Gastroesophageal sphincter (tissue), 4 donors: ENCODE data around the gene RELL1. TPM values are rescaled to one million over a fixed set of nuclear protein-coding genes. Genes with fewer than 3 reads are reported as not detected.

ENCODE experiments used
- ATAC-seq: fragments of 150-250 bp; one replicate; pipeline ENCODE4 v1.9.1; 2016; ENCODE audit warnings: mild to moderate bottlenecking, moderate library complexity
- H3K27ac ChIP-seq, 4 donors: fragments of 200-600 bp; sonication (generic) in 3 of 4; 1 replicate in 3 of 4; 2 replicates in 1 of 4; pipeline ENCODE4 v1.5.1; 2016 to 2019
- H3K27me3 ChIP-seq: fragments of 200-600 bp; sonication (generic); one replicate; pipeline ENCODE4 v1.5.1; 2019
- H3K36me3 ChIP-seq, 2 donors: fragments of 200-600 bp; sonication (generic); one replicate each; pipeline ENCODE4 v1.5.1; 2019; ENCODE audit warnings: control low read depth in 1 of 2
- H3K4me1 ChIP-seq, 3 donors: fragments of 200-600 bp; sonication (generic); 1 replicate in 2 of 3; 2 replicates in 1 of 3; pipeline ENCODE4 v1.5.1; 2016 to 2019; ENCODE audit warnings: control low read depth in 2 of 3
- H3K4me3 ChIP-seq, 2 donors: fragments of 200-600 bp; sonication (generic); one replicate each; pipeline ENCODE4 v1.5.1; 2019; ENCODE audit warnings: mild to moderate bottlenecking in 1 of 2, moderate library complexity in 1 of 2
- H3K9me3 ChIP-seq, 3 donors: fragments of 200-600 bp; sonication (generic); one replicate each; pipeline ENCODE4 v1.5.1; 2017 to 2019; ENCODE audit warnings: control low read depth in 2 of 3
- CTCF ChIP-seq, 4 experiments: fragments of 200-600 bp in 2 of 4; fragments of 450-650 bp in 2 of 4; sonication (generic) in 1 of 4; IDR thresholded peaks; one replicate each; pipeline ENCODE4 v1.5.1; 2017 to 2019; ENCODE audit warnings: antibody characterized with exemption in 4 of 4, mild to moderate bottlenecking in 2 of 4, moderate library complexity in 2 of 4
- EP300 ChIP-seq: sonication (generic); formaldehyde crosslinking; IDR thresholded peaks from one replicate; pipeline ENCODE4 v1.6.1; 2017; ENCODE audit warnings: antibody characterized with exemption, mild to moderate bottlenecking
- POLR2A ChIP-seq, 2 donors: fragments of 450-650 bp; IDR thresholded peaks; one replicate each; pipeline ENCODE4 v1.6.1; 2017; ENCODE audit warnings: antibody characterized with exemption in 2 of 2, mild to moderate bottlenecking in 2 of 2, moderate library complexity in 1 of 2
- POLR2AphosphoS5 ChIP-seq: sonication (generic); formaldehyde crosslinking; IDR thresholded peaks from one replicate; pipeline ENCODE4 v1.6.1; 2017; ENCODE audit warnings: antibody characterized with exemption
- WGBS, 2 donors: methylation state at CpG; one replicate each; pipeline ENCODE4 v1.1.5; 2018; ENCODE audit warnings: low coverage in 1 of 2; 5-methylcytosine and 5-hydroxymethylcytosine counted together
- total RNA-seq, 4 donors: library from RNA; depleted of rRNA; stranded (reverse); fragments of >200 nt; gene quantifications; one replicate each; pipeline ENCODE4 v1.1.0, GENCODE V29; 2016

RELL1 gene
- total RNA-seq, 4 donors from 2014 or later: 61.0 to 96.7 (median 69.3) TPM

GRCh38 chr4:37667197-37668100 lies 18.7 kb downstream of the RELL1 start:
- 71 to 75% methylated on average over 2 of the region's 2 CpGs for WGBS, 2 donors

GRCh38 chr4:37666625-37667071 lies 19.5 kb downstream of the RELL1 start:
- TF ChIP-seq CTCF (IDR thresholded peaks at IDR 0.05): peak in 2 of 4 experiments; percentile 25 to 39
- peak; percentile 93 for TF ChIP-seq POLR2AphosphoS5
- no peak for TF ChIP-seq POLR2A (IDR thresholded peaks at IDR 0.05)
- TF ChIP-seq EP300: no peak
- peak; percentile 67 for ATAC-seq

More at GRCh38 chr4:37667197-37668100, 18.7 kb downstream of the RELL1 start:
- H3K9me3 ChIP-seq: no peaks in the 10 kb centered on the region
- no peaks in the 10 kb centered on the region for H3K27me3 ChIP-seq
- peak overlapping the region; percentile 32 to 70 (median 62) for H3K27ac ChIP-seq
- ATAC-seq: no peak
- TF ChIP-seq EP300: no peak
- no peak for TF ChIP-seq CTCF (IDR thresholded peaks at IDR 0.05)
- no peak for TF ChIP-seq POLR2A (IDR thresholded peaks at IDR 0.05)
- no peak for TF ChIP-seq POLR2AphosphoS5
- no peak overlapping the region for H3K4me3 ChIP-seq
- H3K4me1 ChIP-seq: peaks cover 9 to 56% (median 34%) of the 10 kb centered on the region in 3 donors
- H3K36me3 ChIP-seq: no peaks in the 10 kb centered on the region

GRCh38 chr4:37665333-37666320 lies 20.5 kb downstream of the RELL1 start:
- no peaks in the 10 kb centered on the region for H3K36me3 ChIP-seq
- H3K27ac ChIP-seq: peak overlapping the region; percentile 51 to 70 (median 62)
- 36 to 65% methylated on average over 5 to 10 of the region's 10 CpGs for WGBS, 2 donors
- H3K4me1 ChIP-seq: peaks cover 9 to 71% (median 41%) of the 10 kb centered on the region in 3 donors
- H3K9me3 ChIP-seq: no peaks in the 10 kb centered on the region
- peak; percentile 38 for ATAC-seq
- H3K4me3 ChIP-seq: no peak overlapping the region
- TF ChIP-seq CTCF (IDR thresholded peaks at IDR 0.05): peak in 1 of 4 experiments; percentile 13
- no peak for TF ChIP-seq EP300
- TF ChIP-seq POLR2AphosphoS5: no peak
- no peak for TF ChIP-seq POLR2A (IDR thresholded peaks at IDR 0.05)
- no peaks in the 10 kb centered on the region for H3K27me3 ChIP-seq

More at GRCh38 chr4:37666625-37667071, 19.5 kb downstream of the RELL1 start:
- Histone ChIP-seq H3K4me1 (peaks cover 9 to 64% (median 41%) of the 10 kb centered on the region in 3 donors), H3K36me3 (no peaks in the 10 kb centered on the region), H3K27me3 (no peaks in the 10 kb centered on the region), H3K4me3 (no peak overlapping the region), H3K9me3 (no peaks in the 10 kb centered on the region), H3K27ac (peak overlapping the region; percentile 32 to 70 (median 62))
- 36 to 37% methylated on average over 5 to 6 of the region's 6 CpGs for WGBS, 2 donors

GRCh38 chr4:37664696-37665095 lies 21.5 kb downstream of the RELL1 start:
- no peak overlapping the region for H3K4me3 ChIP-seq
- no peak for TF ChIP-seq CTCF (IDR thresholded peaks at IDR 0.05)
- no peak for TF ChIP-seq POLR2A (IDR thresholded peaks at IDR 0.05)
- no peak for TF ChIP-seq POLR2AphosphoS5
- no peak for TF ChIP-seq EP300
- ATAC-seq: peak; percentile 17
- H3K36me3 ChIP-seq: no peaks in the 10 kb centered on the region
- peak overlapping the region; percentile 51 to 70 (median 62) for H3K27ac ChIP-seq
- 26 to 40% methylated on average over 1 to 5 of the region's 5 CpGs for WGBS, 2 donors
- H3K27me3 ChIP-seq: no peaks in the 10 kb centered on the region
- H3K9me3 ChIP-seq: no peaks in the 10 kb centered on the region
- H3K4me1 ChIP-seq: peaks cover 9 to 79% (median 41%) of the 10 kb centered on the region in 3 donors
